ENCODE measurements around the gene SLC7A14.

DNA sequence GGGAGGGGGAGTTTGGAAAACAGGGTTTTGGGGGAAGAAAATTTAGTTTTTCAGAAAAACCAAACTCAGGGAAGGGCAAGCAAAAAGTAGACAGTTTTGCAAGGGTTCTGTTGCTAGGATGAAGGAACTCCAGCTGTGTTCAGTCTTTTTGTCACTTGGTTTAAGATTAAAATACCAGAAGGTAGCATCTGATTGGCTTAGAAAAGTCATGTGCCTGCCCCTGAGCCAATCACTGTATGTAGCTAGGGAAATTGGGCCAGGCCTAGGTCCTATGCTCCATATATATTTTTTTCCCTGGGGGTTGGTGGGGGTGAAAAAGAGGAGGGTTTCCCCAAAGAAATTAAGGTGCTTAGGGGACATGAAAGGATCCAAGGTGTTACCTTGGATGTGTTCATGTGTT, 142.9 kb downstream of the SLC7A14 start:
- TF ChIP-seq, protein P1, sequence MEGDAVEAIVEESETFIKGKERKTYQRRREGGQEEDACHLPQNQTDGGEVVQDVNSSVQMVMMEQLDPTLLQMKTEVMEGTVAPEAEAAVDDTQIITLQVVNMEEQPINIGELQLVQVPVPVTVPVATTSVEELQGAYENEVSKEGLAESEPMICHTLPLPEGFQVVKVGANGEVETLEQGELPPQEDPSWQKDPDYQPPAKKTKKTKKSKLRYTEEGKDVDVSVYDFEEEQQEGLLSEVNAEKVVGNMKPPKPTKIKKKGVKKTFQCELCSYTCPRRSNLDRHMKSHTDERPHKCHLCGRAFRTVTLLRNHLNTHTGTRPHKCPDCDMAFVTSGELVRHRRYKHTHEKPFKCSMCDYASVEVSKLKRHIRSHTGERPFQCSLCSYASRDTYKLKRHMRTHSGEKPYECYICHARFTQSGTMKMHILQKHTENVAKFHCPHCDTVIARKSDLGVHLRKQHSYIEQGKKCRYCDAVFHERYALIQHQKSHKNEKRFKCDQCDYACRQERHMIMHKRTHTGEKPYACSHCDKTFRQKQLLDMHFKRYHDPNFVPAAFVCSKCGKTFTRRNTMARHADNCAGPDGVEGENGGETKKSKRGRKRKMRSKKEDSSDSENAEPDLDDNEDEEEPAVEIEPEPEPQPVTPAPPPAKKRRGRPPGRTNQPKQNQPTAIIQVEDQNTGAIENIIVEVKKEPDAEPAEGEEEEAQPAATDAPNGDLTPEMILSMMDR (IDR thresholded peaks at IDR 0.05): no peak
- TF ChIP-seq EZH2 (IDR thresholded peaks at IDR 0.05): no peak

Measured in neural progenitor cell (in vitro differentiated cells).